ENCODE measurements around the gene APOL2.
"Not testable (repeated sequence)": the region's sequence is repeated elsewhere in the genome, so short reads cannot be mapped to it uniquely, and the experiment has no call there.

APOL2 gene

GRCh38 chr22:36238373-36239149, 766 bp downstream of the APOL2 start:
- DNase-seq: no peak

- DNase-seq: no peak
Measured at GRCh38 chr22:36237462-36238372, 1.6 kb downstream of the APOL2 start.

DNA sequence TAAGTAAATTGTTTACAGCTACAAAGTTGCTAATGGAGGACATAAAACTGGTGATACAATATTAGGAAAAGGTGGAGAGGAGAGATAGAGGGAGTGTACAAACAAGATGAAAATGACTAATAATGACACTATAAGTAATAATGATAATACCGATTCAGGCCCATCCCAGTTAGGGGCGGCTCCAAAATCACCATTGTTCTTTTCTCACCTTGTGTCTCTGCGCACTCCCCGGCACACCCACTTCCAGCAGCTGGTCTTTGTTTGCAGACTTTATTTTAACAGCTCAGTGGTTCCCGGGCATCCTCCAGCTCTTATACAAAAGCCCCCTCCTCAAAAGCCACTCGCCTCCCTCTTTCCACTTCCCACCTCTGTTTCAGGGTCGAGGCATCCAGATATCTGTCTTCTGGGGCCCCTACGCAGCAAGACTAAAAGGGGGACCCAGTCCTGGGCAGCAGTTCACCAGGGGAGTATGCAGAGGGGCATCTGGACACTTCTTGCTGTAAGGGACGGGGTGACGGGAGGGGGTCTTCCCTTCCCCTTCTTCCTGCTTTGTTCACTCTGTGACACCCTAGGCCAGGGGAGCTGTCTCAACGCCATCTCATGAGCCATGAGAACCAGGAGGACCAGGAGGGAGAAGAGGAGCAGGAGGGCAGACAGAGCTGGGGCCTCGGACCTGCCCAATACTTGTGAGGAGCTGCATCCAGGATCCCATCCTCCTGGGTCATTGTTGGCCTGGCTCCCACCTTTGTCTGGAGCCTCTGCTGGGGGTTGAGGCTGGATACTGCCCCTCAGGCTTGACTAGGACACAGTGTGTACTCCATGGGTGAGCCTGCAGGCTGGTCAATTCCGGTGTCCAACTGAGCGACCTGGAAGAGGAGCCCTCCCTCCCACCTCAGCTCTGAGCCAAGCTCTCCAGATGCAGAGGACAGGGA, 2.7 kb downstream of the APOL2 start:
- DNase-seq: no peak

DNA sequence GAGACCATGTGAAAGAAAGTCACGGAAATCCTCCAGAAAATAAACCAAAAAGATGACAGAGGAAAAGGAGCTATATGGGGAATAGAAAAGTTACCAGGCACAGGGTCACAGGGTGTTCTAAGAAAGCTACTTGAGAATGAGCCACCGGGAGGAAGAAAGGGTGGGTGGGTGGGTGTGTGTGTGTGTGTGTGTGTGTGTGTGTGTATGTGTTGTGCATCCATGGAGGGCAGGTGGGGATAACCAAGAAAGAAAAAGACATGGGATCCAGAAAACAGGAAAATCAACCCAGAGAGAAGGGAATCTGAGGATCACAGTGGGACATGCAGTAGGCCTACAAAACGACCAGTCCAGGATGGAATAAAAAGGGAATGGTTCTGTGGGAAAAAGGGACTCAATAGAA, 3.7 kb downstream of the APOL2 start:
- DNase-seq: no peak

GRCh38 chr22:36234919-36235318, 4.4 kb downstream of the APOL2 start:
- no peak for DNase-seq

GRCh38 chr22:36234213-36234612, 5.1 kb downstream of the APOL2 start:
- no peak for DNase-seq

GRCh38 chr22:36233796-36234195, 5.5 kb downstream of the APOL2 start:
- no peak for DNase-seq

DNA sequence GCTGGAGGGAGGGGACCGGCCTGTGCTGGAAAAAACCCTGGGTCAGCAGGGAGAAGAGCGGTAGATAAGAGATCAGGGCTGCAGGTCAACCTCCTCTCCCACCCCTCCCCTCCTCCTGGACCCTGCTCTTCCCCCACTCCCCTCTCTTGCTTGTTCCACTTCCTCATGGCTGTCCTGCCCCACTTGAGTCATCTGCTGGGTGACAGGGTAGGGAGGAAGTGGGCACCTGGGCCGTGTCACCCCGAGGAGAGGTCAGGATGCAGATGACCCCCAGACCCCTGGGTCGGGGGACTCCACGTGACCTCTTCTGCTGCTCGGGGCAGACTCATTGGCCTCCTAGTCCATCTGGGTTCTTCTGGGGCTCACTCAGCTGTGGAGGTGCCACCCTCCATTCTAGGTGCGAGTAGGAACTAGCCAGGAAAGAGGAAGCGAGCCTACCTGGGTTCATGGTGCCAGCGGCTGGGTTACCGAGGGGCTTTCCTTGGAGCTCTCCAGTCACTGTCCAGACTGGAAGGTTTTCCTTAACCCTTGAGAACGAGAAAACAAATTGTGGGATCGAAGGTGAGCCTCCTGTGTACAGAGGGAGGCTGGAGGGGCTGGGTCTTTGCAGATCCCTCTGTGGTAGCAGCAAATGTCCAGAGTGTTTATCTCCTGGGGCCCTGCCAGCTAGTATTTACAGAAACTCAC, 6.5 kb downstream of the APOL2 start:
- no peak for DNase-seq

DNA sequence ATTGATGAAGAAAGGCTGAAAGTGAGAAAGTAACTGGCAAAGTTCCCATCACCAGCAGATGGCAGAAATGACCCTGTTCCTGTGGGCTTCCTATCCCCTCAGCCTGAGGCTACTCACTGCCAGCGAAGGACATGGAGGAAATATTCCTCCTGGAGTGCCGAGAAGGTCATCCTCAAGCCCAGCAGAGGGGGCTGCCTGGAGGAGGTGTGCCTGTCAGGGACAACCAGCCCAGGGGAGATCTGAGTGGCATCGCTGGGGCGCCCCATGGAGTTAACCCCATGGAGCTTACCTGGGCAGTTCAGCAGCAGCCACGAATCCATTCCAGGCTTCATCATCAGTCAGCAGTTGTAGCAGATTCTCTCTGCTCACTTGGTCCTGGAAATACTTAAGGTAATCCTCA, 8.3 kb downstream of the APOL2 start:
- not testable (repeated sequence) for DNase-seq

- not testable (repeated sequence) for DNase-seq
Measured at GRCh38 chr22:36229649-36230048, 9.7 kb downstream of the APOL2 start.

DNA sequence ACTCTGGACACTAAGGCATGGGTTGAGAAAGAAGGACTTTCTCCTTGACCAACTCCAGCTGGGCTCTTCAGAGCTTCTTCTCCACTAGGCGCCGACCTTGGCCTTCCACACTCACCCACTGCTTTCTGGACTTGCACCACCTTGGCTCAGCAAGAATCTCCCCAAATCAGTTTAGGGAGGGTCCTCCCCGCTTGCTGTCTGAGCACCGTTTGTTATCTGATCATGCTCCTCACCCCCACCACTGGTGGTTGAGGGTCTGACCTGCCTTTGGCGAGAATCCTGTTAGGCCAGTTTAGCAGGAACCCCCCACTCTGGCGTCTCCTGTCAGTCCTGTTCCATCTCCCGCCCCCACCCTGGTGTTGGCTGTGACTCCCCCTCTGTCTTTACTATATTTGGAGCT, 10.4 kb downstream of the APOL2 start:
- no peak for DNase-seq

- not testable (repeated sequence) for DNase-seq
Measured at GRCh38 chr22:36228369-36228768, 11.0 kb downstream of the APOL2 start.

GRCh38 chr22:36227806-36228205, 11.5 kb downstream of the APOL2 start:
- DNase-seq: no peak

DNA sequence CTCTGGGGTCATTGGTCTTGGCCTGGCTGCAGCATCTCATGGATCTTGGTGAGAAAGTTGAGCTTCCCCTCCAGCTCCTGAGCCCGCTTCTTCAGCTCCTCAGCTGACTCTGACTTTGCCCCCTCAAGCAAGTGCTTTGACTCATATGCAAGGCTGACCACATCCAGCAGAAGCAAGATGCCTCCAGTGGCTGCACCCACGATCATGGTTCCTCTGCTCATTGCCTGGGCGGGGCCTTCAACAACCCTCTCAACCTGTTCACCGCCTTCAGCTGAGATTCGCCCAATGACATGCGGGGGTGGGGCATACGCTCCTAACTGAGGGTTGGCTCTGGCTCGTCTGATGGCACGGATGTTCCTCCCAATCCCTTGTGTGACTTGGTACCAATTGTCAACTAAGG, 11.9 kb downstream of the APOL2 start:
- DNase-seq: no peak

DNA sequence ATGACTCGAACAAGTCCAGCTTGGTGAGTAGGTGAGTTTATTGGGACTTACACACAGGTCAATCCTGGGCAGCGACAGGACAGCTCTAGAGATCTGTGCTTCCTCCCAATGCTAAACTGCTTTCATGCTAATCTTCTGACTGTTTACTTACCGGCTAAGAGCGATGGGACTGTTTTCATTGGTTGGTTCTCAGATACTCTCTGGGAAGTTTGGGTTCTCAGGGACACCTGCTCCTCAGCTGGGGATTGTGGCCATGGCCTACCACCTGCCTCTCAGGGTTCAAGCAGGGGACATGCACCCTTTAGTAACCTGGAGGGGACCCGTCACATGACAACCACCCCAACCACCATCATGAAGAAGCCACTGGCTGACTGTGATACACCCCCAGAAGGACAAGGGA, 13.1 kb downstream of the APOL2 start:
- no peak for DNase-seq

DNA sequence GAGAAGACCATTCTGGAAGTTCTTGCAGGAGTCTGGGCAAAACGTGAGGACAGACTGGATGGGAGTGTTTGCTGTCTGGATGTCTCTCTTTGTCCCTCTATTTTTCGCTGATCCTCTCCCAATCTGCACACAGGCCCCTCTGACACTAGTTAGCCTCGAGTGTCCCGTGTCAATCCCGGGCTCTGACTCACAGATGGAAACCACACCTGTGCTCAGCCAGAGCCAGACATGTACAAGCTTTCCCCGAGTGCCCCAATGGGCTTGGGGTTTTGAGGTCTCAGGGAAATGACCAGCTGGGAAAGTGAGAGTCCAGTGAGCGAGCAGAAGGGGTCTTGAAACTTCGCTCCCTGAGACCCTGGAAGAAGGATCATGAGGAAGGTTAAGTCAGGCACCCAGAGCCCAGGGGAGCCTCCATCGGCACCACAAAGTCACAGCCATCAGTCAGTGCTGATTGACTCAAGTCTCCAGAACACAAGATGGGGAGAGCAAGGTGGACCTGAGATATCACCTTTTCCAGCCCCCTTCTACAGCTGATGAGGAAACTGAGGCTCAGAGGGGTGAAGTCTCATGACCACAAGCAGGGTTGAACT, 13.9 kb downstream of the APOL2 start:
- no peak for DNase-seq

- no peak for DNase-seq
Measured at GRCh38 chr22:36224245-36224644, 15.1 kb downstream of the APOL2 start.

- DNase-seq: no peak
Measured at GRCh38 chr22:36223504-36223903, 15.8 kb downstream of the APOL2 start.

GRCh38 chr22:36222887-36223450, 16.4 kb downstream of the APOL2 start:
- DNase-seq: no peak

- DNase-seq: peak; percentile 38 to 42
Measured at GRCh38 chr22:36221799-36222751, 17.3 kb downstream of the APOL2 start.
